Measurements from ENCODE around the gene SSR2.

The SSR2 gene

GRCh38 chr1:155971910-155972809 lies 48.6 kb downstream of the SSR2 start:
- no peak for DNase-seq

- no peak for DNase-seq
These were observed 50.1 kb downstream of the SSR2 start for GRCh38 chr1:155970531-155971167.

- DNase-seq: no peak
These were observed 51.4 kb downstream of the SSR2 start for GRCh38 chr1:155969377-155969791.

- no peak for DNase-seq
These were observed 52.1 kb downstream of the SSR2 start for GRCh38 chr1:155968670-155969069.

GRCh38 chr1:155968051-155968400 lies 52.7 kb downstream of the SSR2 start:
- no peak for DNase-seq

- DNase-seq: no peak
These were observed 53.3 kb downstream of the SSR2 start for GRCh38 chr1:155967341-155968050.

- DNase-seq: no peak
These were observed 54.0 kb downstream of the SSR2 start for GRCh38 chr1:155966750-155967149.

- DNase-seq: no peak
These were observed 54.6 kb downstream of the SSR2 start for GRCh38 chr1:155966135-155966534.

GRCh38 chr1:155964193-155964592 lies 56.6 kb downstream of the SSR2 start:
- DNase-seq: no peak

- no peak for DNase-seq
These were observed 58.0 kb downstream of the SSR2 start for GRCh38 chr1:155962599-155963211.

GRCh38 chr1:155961937-155962336 lies 58.8 kb downstream of the SSR2 start:
- no peak for DNase-seq

- no peak for DNase-seq
These were observed 60.5 kb downstream of the SSR2 start for GRCh38 chr1:155960081-155960745.

All from NCI-H345 (cell line).